ENCODE data around the gene RPA3.

Gene RPA3

GRCh38 chr7:7731732-7732131, 13.3 kb upstream of the RPA3 start:
- no peak for DNase-seq

GRCh38 chr7:7720750-7721621, 2.6 kb upstream of the RPA3 start:
- DNase-seq, result no peak

GRCh38 chr7:7720193-7720592, 1.8 kb upstream of the RPA3 start:
- no peak for DNase-seq

GRCh38 chr7:7719236-7719635, 829 bp upstream of the RPA3 start:
- DNase-seq, result no peak

GRCh38 chr7:7713730-7714129, 4.7 kb downstream of the RPA3 start:
- DNase-seq, result no peak

- no peak for DNase-seq
Observed at GRCh38 chr7:7710469-7710868, 7.9 kb downstream of the RPA3 start.

GRCh38 chr7:7709291-7709690, 9.1 kb downstream of the RPA3 start:
- no peak for DNase-seq

GRCh38 chr7:7707806-7708205, 10.6 kb downstream of the RPA3 start:
- DNase-seq, result no peak

GRCh38 chr7:7707246-7707645, 11.2 kb downstream of the RPA3 start:
- DNase-seq, result no peak

- DNase-seq, result no peak
Observed at GRCh38 chr7:7706556-7707172, 11.7 kb downstream of the RPA3 start.

- no peak for DNase-seq
Observed at GRCh38 chr7:7706101-7706511, 12.3 kb downstream of the RPA3 start.

- no peak for DNase-seq
Observed at GRCh38 chr7:7705318-7705717, 13.1 kb downstream of the RPA3 start.

GRCh38 chr7:7704867-7705266, 13.5 kb downstream of the RPA3 start:
- no peak for DNase-seq

- no peak for DNase-seq
Observed at GRCh38 chr7:7703427-7703826, 15.0 kb downstream of the RPA3 start.

- DNase-seq, result no peak
Observed at GRCh38 chr7:7702826-7703225, 15.6 kb downstream of the RPA3 start.

GRCh38 chr7:7701527-7701926, 16.9 kb downstream of the RPA3 start:
- DNase-seq, result no peak

- DNase-seq, result no peak
Observed at GRCh38 chr7:7699970-7700369, 18.4 kb downstream of the RPA3 start.

- no peak for DNase-seq
Observed at GRCh38 chr7:7699380-7699779, 19.0 kb downstream of the RPA3 start.

- no peak for DNase-seq
Observed at GRCh38 chr7:7698930-7699329, 19.5 kb downstream of the RPA3 start.

GRCh38 chr7:7696458-7697119, 21.8 kb downstream of the RPA3 start:
- no peak for DNase-seq

- no peak for DNase-seq
Observed at GRCh38 chr7:7695111-7695817, 23.1 kb downstream of the RPA3 start.

GRCh38 chr7:7694542-7694941, 23.9 kb downstream of the RPA3 start:
- DNase-seq, result no peak

GRCh38 chr7:7693881-7694280, 24.5 kb downstream of the RPA3 start:
- no peak for DNase-seq
